A549 treated with CORT108297 at 1 μM for 4 hours (cell line): Measurements from ENCODE around the gene EFNB3. TPM values are rescaled to one million over a fixed set of nuclear protein-coding genes. Genes with fewer than 3 reads are reported as not detected.

Experiments used
- total RNA-seq: library from RNA; stranded (reverse); fragments of 200-300 nt; extraction: Qiagen RNA extraction; gene quantifications from 5 replicates; pipeline ENCODE4 v1.2.3, GENCODE V29; 2022

The EFNB3 gene, protein sequence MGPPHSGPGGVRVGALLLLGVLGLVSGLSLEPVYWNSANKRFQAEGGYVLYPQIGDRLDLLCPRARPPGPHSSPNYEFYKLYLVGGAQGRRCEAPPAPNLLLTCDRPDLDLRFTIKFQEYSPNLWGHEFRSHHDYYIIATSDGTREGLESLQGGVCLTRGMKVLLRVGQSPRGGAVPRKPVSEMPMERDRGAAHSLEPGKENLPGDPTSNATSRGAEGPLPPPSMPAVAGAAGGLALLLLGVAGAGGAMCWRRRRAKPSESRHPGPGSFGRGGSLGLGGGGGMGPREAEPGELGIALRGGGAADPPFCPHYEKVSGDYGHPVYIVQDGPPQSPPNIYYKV
- total RNA-seq, result 1.1 to 1.6 TPM (median 1.5 TPM) in 5 replicates

DNA sequence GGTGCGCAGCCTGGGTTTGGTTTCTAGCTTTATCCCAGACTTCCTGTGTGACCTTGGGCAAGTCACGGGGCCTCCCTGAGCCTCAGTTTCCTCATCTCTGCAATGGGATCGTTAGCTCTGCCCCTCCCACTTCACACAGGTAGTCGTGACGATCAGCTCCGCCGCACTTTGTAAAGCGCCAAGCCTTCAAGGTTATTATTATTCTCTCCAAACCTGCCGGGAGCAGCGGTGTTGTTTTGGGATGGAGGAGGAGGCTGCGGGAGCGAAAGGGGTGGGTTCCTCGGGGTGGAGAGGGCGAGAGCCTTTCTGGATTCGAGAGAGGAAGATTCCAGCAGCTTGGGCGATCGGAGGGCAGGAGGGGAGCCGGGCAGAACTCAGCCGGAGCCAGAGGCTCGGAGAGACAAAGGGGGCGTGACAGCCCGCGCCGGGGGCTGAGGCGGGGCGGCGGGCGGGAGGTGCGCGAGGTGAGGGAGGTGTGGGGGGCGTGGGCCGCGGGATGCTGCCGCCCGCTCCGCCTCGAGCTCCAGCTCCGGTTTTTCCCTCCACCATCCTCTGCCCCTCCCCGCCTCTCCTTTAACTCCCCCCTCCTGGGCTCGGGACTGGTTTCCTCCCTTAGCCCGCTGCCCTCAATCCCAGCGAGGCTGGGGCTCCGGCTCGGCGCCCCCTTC is at the start of gene EFNB3:
EFNB3 (plus strand) TSS at position 602 of the 668 bp plus-strand sequence. CDS start 397 bp downstream, outside the sequence.

DNA sequence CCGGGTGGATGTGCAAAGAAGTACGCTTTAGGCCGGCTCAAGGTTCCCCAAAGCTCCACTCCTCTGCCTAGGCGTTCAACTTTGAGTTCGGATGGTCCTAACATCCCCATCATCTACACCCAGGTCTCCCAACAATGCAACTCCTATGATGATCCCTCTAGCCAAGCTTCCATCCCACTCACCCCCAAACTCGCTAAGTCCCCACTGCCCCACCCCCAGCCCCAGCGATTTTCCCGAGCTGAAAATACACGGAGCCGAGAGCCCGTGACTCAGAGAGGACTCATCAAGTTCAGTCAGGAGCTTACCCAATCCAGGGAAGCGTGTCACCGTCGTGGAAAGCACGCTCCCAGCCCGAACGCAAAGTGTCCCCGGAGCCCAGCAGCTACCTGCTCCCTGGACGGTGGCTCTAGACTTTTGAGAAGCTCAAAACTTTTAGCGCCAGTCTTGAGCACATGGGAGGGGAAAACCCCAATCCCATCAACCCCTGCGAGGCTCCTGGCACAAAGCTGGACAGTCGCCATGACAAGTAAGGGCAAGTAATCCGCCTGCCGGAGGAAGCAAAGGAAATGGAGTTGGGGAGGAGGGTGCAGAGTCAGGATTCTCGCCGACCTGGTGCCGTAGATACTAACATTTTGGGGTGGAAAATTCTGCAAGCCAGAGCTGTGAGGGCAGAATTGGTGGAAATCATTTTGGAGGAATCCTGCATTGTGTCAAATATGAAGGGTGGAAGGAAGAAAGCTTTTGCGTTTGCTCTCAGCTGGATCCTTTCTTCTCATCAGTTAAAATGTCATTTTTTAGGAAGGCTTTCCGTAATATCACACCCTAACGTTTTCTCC is 17.7 kb upstream of the EFNB3 start, which contains the start of gene TP53:
TP53 (minus strand) TSS at position 419 of the 836 bp plus-strand sequence. CDS start 10,896 bp downstream, outside the sequence.

DNA sequence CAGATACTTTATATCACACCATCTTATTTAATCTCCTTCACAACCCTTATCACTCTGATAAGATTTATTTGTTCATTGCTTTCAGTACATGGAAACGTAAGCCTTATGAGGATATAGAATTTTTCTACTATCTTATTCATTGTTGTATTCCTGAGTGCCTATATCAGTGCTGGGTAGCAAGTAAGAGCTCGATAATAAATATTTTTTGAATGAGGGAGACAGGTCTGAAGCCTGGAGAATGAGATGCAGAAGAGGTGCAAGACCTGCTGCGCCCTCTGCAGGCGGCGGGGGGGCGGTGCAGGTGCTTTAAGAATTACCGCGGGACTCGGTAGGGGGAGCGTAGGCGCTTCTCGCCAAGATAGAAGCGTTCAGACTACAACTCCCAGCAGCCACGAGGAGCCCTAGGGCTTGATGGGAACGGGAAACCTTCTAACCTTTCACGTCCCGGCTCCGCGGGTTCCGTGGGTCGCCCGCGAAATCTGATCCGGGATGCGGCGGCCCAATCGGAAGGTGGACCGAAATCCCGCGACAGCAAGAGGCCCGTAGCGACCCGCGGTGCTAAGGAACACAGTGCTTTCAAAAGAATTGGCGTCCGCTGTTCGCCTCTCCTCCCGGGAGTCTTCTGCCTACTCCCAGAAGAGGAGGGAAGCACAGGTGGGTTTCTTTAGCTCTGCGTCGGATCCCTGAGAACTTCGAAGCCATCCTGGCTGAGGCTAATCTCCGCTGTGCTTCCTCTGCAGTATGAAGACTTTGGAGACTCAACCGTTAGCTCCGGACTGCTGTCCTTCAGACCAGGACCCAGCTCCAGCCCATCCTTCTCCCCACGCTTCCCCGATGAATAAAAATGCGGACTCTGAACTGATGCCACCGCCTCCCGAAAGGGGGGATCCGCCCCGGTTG is 16.8 kb upstream of the EFNB3 start, which contains the start of gene WRAP53:
WRAP53 (plus strand) TSS at position 570 of the 900 bp plus-strand sequence; CDS start at position 742, 172 bp downstream.

DNA sequence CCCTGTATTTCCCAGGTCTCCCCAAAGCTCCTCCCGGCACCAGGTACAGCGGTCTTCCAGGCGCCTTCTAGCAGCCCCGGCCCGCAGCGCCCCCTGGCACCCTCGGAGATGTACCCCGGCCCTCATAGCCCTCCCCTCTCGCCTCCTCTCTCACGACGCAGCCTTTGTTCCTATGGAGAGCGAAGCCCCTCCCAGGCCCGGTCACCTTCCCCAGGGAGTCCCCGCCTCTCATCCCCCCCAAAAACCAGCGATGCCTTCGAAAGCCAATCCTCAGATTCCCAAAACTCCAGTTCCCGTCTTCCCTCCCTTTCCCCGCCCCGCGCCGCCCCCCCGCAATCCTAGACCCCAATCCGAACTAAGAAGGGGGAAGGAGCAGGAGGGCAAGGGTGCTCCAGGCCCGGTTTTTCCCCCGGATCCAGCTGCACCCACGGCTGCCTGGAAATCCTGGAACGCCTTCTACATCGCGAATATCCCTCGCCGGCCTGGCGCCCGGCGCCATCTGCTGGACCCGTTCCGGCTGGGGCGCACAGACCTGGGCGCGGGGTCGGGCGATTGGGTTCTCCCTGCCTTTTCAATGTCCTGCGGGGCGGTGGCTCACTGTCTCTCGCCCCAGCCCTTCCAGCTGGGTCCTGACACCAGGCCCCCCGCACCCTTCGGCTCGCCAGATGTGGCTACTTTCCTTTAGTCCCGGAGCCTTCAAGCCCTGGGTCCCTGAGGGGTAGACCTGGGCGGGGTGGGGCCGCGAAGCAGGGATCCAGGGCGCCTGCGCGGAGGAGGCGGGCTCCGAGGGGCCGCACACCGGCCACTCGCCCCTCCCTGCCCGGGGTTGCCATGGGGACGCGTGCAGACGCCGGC is 12.1 kb downstream of the EFNB3 start, which contains the start of gene DNAH2:
DNAH2 (plus strand) TSS at position 844 of the 855 bp plus-strand sequence. CDS start 1,991 bp downstream, outside the sequence.

Other genes starting within 250 kb of the EFNB3 start
- gene ZBTB4, start 225.6 kb upstream of the EFNB3 start, total RNA-seq, result 19.8 to 26.8 TPM (median 24.2 TPM) in 5 replicates
- not detected in 5 replicates for gene SLC35G6, start 223.8 kb upstream of the EFNB3 start, total RNA-seq
- gene POLR2A, start 220.8 kb upstream of the EFNB3 start, total RNA-seq, result 65.7 to 84.9 TPM (median 82.6 TPM) in 5 replicates
- 9.8 to 14.0 TPM (median 12.8 TPM) in 5 replicates for gene TNFSF12, start 156.1 kb upstream of the EFNB3 start, total RNA-seq
- 0.61 to 0.79 TPM (median 0.68 TPM) in 5 replicates for gene TNFSF13, start 146.5 kb upstream of the EFNB3 start, total RNA-seq
- 97.6 to 109 TPM (median 105 TPM) in 5 replicates for gene SENP3, start 143.3 kb upstream of the EFNB3 start, total RNA-seq
- gene CD68, start 125.6 kb upstream of the EFNB3 start, total RNA-seq, result 30.8 to 38.1 TPM (median 35.8 TPM) in 5 replicates
- 112 to 141 TPM (median 120 TPM) in 5 replicates for gene MPDU1, start 121.3 kb upstream of the EFNB3 start, total RNA-seq
- gene SOX15, start 115.1 kb upstream of the EFNB3 start, total RNA-seq, result 0.33 to 0.44 TPM (median 0.41 TPM) in 4 of 5 replicates, not detected in the other
- gene FXR2, start 90.3 kb upstream of the EFNB3 start, total RNA-seq, result 51.9 to 64.2 TPM (median 60.4 TPM) in 5 replicates
- gene SAT2, start 77.4 kb upstream of the EFNB3 start, total RNA-seq, result 64.3 to 90.5 TPM (median 85.4 TPM) in 5 replicates
- gene SHBG, start 75.1 kb upstream of the EFNB3 start, total RNA-seq, result 0.35 to 1.0 TPM (median 0.66 TPM) in 5 replicates
- 0.14 to 0.40 TPM (median 0.21 TPM) in 5 replicates for gene ATP1B2, start 54.3 kb upstream of the EFNB3 start, total RNA-seq
- 49.0 to 53.9 TPM (median 51.0 TPM) in 5 replicates for gene TP53, start 17.7 kb upstream of the EFNB3 start, total RNA-seq
- 33.2 to 50.4 TPM (median 45.9 TPM) in 5 replicates for gene WRAP53, start 16.7 kb upstream of the EFNB3 start, total RNA-seq
- 0.01 to 0.05 TPM (median 0.01 TPM) in 3 of 5 replicates, not detected in the others for gene DNAH2, start 12.5 kb downstream of the EFNB3 start, total RNA-seq
- 14.0 to 19.7 TPM (median 16.6 TPM) in 5 replicates for gene KDM6B, start 129.0 kb downstream of the EFNB3 start, total RNA-seq
- 0.27 to 1.9 TPM (median 0.92 TPM) in 5 replicates for gene TMEM88, start 149.9 kb downstream of the EFNB3 start, total RNA-seq
- gene NAA38, start 152.4 kb downstream of the EFNB3 start, total RNA-seq, result 178 to 250 TPM (median 228 TPM) in 5 replicates
- gene CYB5D1, start 152.8 kb downstream of the EFNB3 start, total RNA-seq, result 20.3 to 23.4 TPM (median 21.5 TPM) in 5 replicates
- 58.9 to 70.4 TPM (median 63.8 TPM) in 5 replicates for gene CHD3, start 183.6 kb downstream of the EFNB3 start, total RNA-seq
- 1.2 to 1.9 TPM (median 1.5 TPM) in 5 replicates for gene RNF227, start 211.1 kb downstream of the EFNB3 start, total RNA-seq
- 1.7 to 3.1 TPM (median 2.6 TPM) in 5 replicates for gene KCNAB3, start 224.7 kb downstream of the EFNB3 start, total RNA-seq
- gene TRAPPC1, start 226.7 kb downstream of the EFNB3 start, total RNA-seq, result 298 to 343 TPM (median 309 TPM) in 5 replicates
- gene CNTROB, start 227.0 kb downstream of the EFNB3 start, total RNA-seq, result 32.1 to 47.2 TPM (median 42.7 TPM) in 5 replicates